Measurements from ENCODE around the gene KLF15.

The KLF15 gene

DNA sequence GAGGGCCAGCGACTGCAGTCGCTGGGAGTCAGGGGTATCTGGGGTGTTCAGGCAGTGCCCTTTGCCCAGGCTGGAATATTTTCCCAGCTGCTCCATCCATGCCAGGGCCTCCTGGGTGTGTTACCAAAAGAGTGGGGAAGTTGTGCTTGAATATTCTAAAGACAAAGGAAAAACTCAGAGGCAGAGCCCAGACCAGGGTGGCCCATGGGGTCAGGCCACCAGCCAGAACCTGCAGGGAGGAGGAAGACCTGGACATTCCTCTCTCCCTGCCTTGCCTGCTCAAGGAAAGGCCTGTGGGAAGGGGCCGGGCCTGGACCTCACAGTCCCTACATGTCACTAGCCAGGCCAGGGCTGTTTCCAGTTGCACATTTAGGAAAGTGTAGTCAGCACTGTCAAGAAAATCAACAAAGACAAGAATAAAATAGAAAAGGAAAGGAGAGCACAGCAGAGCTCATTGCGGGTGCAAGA is 16.0 kb upstream of the KLF15 start:
- no peaks in the 10 kb centered on the region for H3K27me3 ChIP-seq (ENCODE audit: control insufficient read depth in 2 of 2, insufficient read depth in 2 of 2, low read length in 2 of 2)
- no peaks in the 10 kb centered on the region for H3K36me3 ChIP-seq (ENCODE audit: control insufficient read depth in 2 of 2, insufficient read depth in 2 of 2, low read length in 2 of 2)
- no peak overlapping the region for H3K9ac ChIP-seq (ENCODE audit: low read depth in 1 of 2, low read length in 2 of 2)
- H3K27ac ChIP-seq (ENCODE audit: low read depth in 2 of 2, low read length in 2 of 2): no peak overlapping the region
- H3K9me3 ChIP-seq (ENCODE audit: control insufficient read depth in 2 of 2, low read length in 2 of 2): no peaks in the 10 kb centered on the region
- H3K4me3 ChIP-seq (ENCODE audit: low read length in 2 of 2): no peak overlapping the region
- H3K4me1 ChIP-seq (ENCODE audit: control insufficient read depth in 2 of 2, insufficient read depth in 2 of 2, low read length in 2 of 2): no peaks in the 10 kb centered on the region

DNA sequence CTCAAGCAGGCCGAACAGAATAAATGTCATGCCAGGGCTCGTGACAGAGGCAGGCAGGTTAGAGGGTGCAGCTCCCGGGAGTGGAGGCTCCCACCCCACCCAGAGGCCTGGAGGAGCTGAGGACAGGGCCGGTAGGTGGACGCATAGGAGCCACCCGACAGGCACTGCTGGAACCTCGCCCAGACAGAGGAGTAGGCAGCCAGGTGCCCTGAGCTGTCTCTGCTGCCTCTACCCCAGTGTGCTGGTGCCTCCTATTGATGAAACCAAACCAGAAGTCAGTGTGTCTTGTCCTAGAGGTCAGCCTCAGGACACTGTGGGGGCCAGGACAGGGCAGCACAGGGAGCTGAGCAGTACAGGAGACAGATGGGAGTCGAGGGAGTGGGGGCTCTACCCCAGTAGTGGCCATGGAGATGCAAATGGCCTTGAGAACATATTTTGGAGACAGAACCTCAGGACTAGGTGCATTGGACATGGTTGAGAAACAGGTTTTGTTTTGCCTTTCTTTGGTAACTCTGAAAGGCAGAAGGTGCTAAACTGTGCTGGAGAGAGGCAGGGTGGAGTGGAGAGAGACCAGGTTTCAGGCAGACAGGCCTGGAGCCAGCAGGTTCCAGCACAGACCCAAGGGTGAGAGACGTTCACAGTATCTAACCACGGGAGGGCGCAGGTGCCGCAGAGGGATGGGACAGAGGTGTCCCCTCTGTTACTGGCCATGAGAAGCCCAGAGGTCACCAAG is 15.4 kb upstream of the KLF15 start:
- Histone ChIP-seq H3K27ac (ENCODE audit: low read depth in 2 of 2, low read length in 2 of 2) (no peak overlapping the region), H3K27me3 (ENCODE audit: control insufficient read depth in 2 of 2, insufficient read depth in 2 of 2, low read length in 2 of 2) (no peaks in the 10 kb centered on the region), H3K4me1 (ENCODE audit: control insufficient read depth in 2 of 2, insufficient read depth in 2 of 2, low read length in 2 of 2) (no peaks in the 10 kb centered on the region), H3K9me3 (ENCODE audit: control insufficient read depth in 2 of 2, low read length in 2 of 2) (no peaks in the 10 kb centered on the region), H3K9ac (ENCODE audit: low read depth in 1 of 2, low read length in 2 of 2) (no peak overlapping the region), H3K36me3 (ENCODE audit: control insufficient read depth in 2 of 2, insufficient read depth in 2 of 2, low read length in 2 of 2) (no peaks in the 10 kb centered on the region), H3K4me3 (ENCODE audit: low read length in 2 of 2) (no peak overlapping the region)

DNA sequence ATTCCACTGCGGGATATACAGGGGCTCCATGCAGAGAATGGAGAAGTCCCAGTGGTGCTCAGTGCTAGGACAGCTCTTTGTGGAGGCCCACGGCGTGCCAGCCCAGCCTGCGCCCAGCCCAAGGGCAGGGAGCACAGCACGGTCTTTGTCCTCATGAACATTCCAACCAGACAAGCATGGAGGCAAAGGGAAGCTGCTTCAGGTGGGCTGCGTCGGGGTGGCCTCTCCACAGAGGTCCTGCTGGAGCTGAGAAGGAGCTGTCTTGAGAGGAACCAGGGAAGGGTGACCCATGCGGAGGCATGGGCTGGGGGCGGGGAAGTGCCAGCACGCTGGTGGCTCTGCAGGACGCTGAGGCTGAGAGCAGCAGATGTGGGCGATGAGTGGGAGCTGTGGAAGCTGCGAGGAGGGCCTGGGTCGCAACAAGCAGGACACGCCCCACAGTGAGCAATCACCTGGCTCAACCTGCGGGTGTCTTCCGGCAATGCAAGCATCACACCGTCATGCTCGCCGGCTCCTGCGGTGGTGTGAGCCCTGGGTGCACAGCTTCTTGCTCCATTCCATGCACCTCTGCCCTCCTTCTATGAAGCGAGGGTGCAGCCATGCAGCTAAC is 14.0 kb upstream of the KLF15 start:
- no peak overlapping the region for H3K9ac ChIP-seq (ENCODE audit: low read depth in 1 of 2, low read length in 2 of 2)
- H3K36me3 ChIP-seq (ENCODE audit: control insufficient read depth in 2 of 2, insufficient read depth in 2 of 2, low read length in 2 of 2): no peaks in the 10 kb centered on the region
- no peaks in the 10 kb centered on the region for H3K9me3 ChIP-seq (ENCODE audit: control insufficient read depth in 2 of 2, low read length in 2 of 2)
- H3K27ac ChIP-seq (ENCODE audit: low read depth in 2 of 2, low read length in 2 of 2): no peak overlapping the region
- no peak overlapping the region for H3K4me3 ChIP-seq (ENCODE audit: low read length in 2 of 2)
- H3K4me1 ChIP-seq (ENCODE audit: control insufficient read depth in 2 of 2, insufficient read depth in 2 of 2, low read length in 2 of 2): no peaks in the 10 kb centered on the region
- H3K27me3 ChIP-seq (ENCODE audit: control insufficient read depth in 2 of 2, insufficient read depth in 2 of 2, low read length in 2 of 2): no peaks in the 10 kb centered on the region

DNA sequence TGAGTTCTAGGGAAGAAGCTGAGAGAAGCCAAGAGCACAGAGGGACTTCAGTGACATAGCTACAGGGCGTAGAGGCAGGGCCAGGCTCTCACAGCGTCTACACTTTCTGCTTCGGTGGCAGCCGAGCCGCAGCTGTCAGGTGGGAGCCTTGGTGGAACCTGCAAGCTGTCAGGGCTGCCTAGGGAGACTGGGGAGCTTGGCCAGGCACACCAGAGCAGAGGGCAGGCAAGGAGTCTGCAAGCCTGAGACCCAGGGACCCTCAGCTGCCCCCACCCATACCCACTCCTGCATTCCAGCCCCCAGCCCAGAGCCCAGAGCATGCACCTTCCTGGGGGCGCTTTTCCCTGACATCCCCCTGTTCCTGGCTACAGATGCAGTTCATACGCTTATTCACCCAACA is 13.4 kb upstream of the KLF15 start:
- Histone ChIP-seq H3K4me3 (ENCODE audit: low read length in 2 of 2) (no peak overlapping the region), H3K36me3 (ENCODE audit: control insufficient read depth in 2 of 2, insufficient read depth in 2 of 2, low read length in 2 of 2) (no peaks in the 10 kb centered on the region), H3K9me3 (ENCODE audit: control insufficient read depth in 2 of 2, low read length in 2 of 2) (no peaks in the 10 kb centered on the region), H3K27me3 (ENCODE audit: control insufficient read depth in 2 of 2, insufficient read depth in 2 of 2, low read length in 2 of 2) (no peaks in the 10 kb centered on the region), H3K9ac (ENCODE audit: low read depth in 1 of 2, low read length in 2 of 2) (no peak overlapping the region), H3K4me1 (ENCODE audit: control insufficient read depth in 2 of 2, insufficient read depth in 2 of 2, low read length in 2 of 2) (no peaks in the 10 kb centered on the region), H3K27ac (ENCODE audit: low read depth in 2 of 2, low read length in 2 of 2) (no peak overlapping the region)

DNA sequence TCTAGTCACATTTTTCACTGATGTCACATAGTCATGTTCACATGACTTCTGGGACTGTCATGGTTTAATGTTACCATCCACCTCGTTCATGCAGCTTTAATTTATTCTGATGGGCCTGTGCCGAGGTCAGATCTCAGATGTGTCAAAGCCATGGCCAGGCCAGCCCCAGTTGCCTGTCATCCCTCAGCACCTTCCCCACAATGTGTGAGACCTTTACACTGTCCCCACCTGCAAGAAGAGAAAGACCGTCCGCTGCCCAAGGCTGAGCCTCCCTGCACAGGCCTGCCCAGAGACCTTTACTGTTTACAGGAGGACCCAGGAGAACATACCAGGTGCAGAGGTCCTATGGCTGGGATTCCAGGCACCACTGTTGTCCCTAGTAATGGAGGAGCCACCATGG is 12.8 kb upstream of the KLF15 start:
- H3K9me3 ChIP-seq (ENCODE audit: control insufficient read depth in 2 of 2, low read length in 2 of 2): no peaks in the 10 kb centered on the region
- no peak overlapping the region for H3K4me3 ChIP-seq (ENCODE audit: low read length in 2 of 2)
- no peak overlapping the region for H3K9ac ChIP-seq (ENCODE audit: low read depth in 1 of 2, low read length in 2 of 2)
- no peaks in the 10 kb centered on the region for H3K4me1 ChIP-seq (ENCODE audit: control insufficient read depth in 2 of 2, insufficient read depth in 2 of 2, low read length in 2 of 2)
- H3K36me3 ChIP-seq (ENCODE audit: control insufficient read depth in 2 of 2, insufficient read depth in 2 of 2, low read length in 2 of 2): no peaks in the 10 kb centered on the region
- no peaks in the 10 kb centered on the region for H3K27me3 ChIP-seq (ENCODE audit: control insufficient read depth in 2 of 2, insufficient read depth in 2 of 2, low read length in 2 of 2)
- H3K27ac ChIP-seq (ENCODE audit: low read depth in 2 of 2, low read length in 2 of 2): no peak overlapping the region

DNA sequence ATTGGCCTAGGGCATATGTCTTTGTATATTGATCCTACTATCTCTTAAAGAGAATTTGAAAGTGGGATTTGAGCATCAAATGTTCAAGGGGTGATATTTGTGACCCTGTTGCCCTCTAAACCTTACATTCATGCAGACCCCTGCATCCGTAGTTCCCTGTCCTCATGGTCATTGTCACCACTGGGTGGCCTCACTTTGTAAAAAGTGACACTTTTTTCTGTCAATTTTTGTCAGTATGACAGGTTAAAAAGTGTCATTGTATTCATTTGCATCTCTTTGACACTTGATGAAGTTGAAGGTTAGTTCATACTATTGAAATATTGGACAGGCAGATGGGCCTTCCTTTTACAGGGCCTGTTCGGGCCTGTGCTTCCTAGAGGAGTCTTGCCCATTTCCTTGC is 12.3 kb upstream of the KLF15 start:
- H3K4me1 ChIP-seq (ENCODE audit: control insufficient read depth in 2 of 2, insufficient read depth in 2 of 2, low read length in 2 of 2): no peaks in the 10 kb centered on the region
- H3K9me3 ChIP-seq (ENCODE audit: control insufficient read depth in 2 of 2, low read length in 2 of 2): no peaks in the 10 kb centered on the region
- H3K36me3 ChIP-seq (ENCODE audit: control insufficient read depth in 2 of 2, insufficient read depth in 2 of 2, low read length in 2 of 2): no peaks in the 10 kb centered on the region
- H3K27ac ChIP-seq (ENCODE audit: low read depth in 2 of 2, low read length in 2 of 2): no peak overlapping the region
- H3K9ac ChIP-seq (ENCODE audit: low read depth in 1 of 2, low read length in 2 of 2): no peak overlapping the region
- no peaks in the 10 kb centered on the region for H3K27me3 ChIP-seq (ENCODE audit: control insufficient read depth in 2 of 2, insufficient read depth in 2 of 2, low read length in 2 of 2)
- no peak overlapping the region for H3K4me3 ChIP-seq (ENCODE audit: low read length in 2 of 2)

DNA sequence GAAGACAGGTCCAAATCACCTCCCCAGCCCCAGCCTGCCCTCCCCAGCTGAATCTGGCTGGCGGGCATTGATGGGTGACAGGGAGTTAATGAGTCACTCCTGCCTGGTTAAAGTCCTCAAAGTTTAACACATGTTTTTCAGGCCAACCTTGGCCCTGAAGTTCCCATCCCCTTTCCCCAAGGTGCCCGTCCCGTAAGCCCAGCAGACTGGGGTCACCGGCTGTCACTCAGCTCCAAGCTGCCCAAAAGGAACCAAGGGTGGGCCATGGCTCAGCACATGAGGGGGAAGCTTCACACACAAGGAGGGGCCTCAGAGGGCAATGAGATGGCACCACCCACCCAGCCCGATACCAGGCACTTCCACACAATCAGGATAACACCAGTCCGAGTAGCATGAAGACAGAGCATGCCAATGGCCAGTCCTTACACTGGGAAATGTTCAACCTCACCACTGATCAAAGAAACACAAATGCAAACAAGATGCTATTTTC is 10.2 kb upstream of the KLF15 start:
- Histone ChIP-seq H3K36me3 (ENCODE audit: control insufficient read depth in 2 of 2, insufficient read depth in 2 of 2, low read length in 2 of 2) (no peaks in the 10 kb centered on the region), H3K9ac (ENCODE audit: low read depth in 1 of 2, low read length in 2 of 2) (no peak overlapping the region), H3K4me1 (ENCODE audit: control insufficient read depth in 2 of 2, insufficient read depth in 2 of 2, low read length in 2 of 2) (no peaks in the 10 kb centered on the region), H3K4me3 (ENCODE audit: low read length in 2 of 2) (no peak overlapping the region), H3K9me3 (ENCODE audit: control insufficient read depth in 2 of 2, low read length in 2 of 2) (no peaks in the 10 kb centered on the region), H3K27me3 (ENCODE audit: control insufficient read depth in 2 of 2, insufficient read depth in 2 of 2, low read length in 2 of 2) (no peaks in the 10 kb centered on the region), H3K27ac (ENCODE audit: low read depth in 2 of 2, low read length in 2 of 2) (no peak overlapping the region)

DNA sequence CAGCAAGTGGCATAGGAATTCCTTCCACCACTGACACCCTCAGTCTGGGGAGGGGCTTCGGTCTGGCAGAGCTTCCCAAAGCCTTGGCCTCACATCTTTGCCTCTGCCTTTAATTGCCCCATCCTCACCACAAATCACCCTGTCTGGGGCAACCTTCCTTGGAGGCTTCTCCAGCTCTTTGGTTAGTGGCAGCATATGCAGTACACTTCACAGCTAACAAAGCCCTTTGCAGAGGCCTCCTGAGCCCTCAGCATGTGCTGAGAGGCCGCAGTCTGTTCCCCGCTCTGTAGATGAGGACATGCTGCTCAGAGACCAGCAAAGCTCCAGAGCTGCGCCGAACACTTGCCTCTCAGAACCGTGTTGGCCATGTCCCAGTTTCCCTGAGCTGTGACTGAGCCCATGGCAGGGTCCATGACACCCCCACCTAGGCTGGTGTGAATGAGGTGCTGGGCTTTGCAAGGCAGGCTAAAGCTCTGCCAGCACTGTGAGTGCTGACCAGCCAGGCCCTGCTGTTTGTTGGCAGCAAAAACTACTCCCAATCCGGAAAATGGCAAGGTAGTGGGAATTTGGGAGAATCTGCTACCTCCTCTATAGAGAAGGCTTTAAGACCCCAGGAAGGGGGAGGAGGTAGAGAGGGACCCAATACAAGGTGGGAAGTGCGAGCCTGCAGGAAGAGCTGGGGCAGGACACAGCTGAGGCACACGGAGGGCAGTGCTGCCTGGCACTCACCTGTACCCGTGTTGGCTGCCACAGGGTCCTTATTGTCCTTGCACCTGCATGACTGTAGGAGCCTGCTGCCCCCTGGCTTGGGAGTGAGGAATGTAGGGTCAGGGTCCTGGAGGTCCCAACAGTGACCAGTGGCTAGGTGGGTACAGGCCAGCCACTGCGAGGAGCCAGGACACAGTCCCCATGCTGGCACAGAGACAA is 8.4 kb upstream of the KLF15 start:
- Histone ChIP-seq H3K27ac (ENCODE audit: low read depth in 2 of 2, low read length in 2 of 2) (no peak overlapping the region), H3K9me3 (ENCODE audit: control insufficient read depth in 2 of 2, low read length in 2 of 2) (no peaks in the 10 kb centered on the region), H3K9ac (ENCODE audit: low read depth in 1 of 2, low read length in 2 of 2) (no peak overlapping the region), H3K4me3 (ENCODE audit: low read length in 2 of 2) (no peak overlapping the region), H3K4me1 (ENCODE audit: control insufficient read depth in 2 of 2, insufficient read depth in 2 of 2, low read length in 2 of 2) (no peaks in the 10 kb centered on the region), H3K27me3 (ENCODE audit: control insufficient read depth in 2 of 2, insufficient read depth in 2 of 2, low read length in 2 of 2) (peaks cover 3 to 7% of the 10 kb centered on the region in 2 donors), H3K36me3 (ENCODE audit: control insufficient read depth in 2 of 2, insufficient read depth in 2 of 2, low read length in 2 of 2) (no peaks in the 10 kb centered on the region)

DNA sequence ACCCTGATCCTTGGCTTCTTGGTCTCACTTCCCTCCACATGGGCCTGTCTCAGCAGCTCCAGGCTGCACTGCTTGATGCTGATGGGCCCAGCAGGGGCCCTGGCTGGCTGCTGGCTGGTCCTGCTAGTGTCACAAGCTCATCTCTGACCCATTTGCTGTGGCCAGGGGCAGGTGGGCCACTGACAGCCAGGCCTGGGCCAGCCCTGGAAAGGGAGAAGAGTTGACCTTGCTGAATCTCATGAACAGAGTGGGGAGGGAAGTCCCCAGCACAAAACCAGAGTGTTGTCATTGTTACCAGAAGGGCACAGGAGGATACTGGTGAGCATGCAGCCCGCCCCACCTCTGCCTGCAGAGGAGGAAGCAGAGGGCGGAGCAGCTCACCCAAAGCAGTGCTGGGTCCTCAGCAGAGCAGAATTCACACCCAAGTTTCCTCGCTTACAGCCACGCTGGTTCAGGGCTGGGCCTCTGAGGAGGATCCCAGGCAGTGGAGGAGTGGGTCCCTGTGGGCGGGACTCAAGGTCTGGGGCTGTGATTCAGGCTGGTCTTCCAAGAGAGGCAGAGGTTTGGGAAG is 7.6 kb upstream of the KLF15 start:
- H3K27ac ChIP-seq (ENCODE audit: low read depth in 2 of 2, low read length in 2 of 2): no peak overlapping the region
- no peaks in the 10 kb centered on the region for H3K36me3 ChIP-seq (ENCODE audit: control insufficient read depth in 2 of 2, insufficient read depth in 2 of 2, low read length in 2 of 2)
- H3K9me3 ChIP-seq (ENCODE audit: control insufficient read depth in 2 of 2, low read length in 2 of 2): no peaks in the 10 kb centered on the region

More for the DNA sequence above, 7.6 kb upstream of the KLF15 start:
- Histone ChIP-seq H3K4me3 (ENCODE audit: low read length in 2 of 2) (no peak overlapping the region), H3K4me1 (ENCODE audit: control insufficient read depth in 2 of 2, insufficient read depth in 2 of 2, low read length in 2 of 2) (no peaks in the 10 kb centered on the region), H3K9ac (ENCODE audit: low read depth in 1 of 2, low read length in 2 of 2) (no peak overlapping the region), H3K27me3 (ENCODE audit: control insufficient read depth in 2 of 2, insufficient read depth in 2 of 2, low read length in 2 of 2) (peaks cover 7 to 15% of the 10 kb centered on the region in 2 donors)

Measured in mucosa of rectum (tissue), 2 donors.